ENCODE results near the gene SPTBN2. TPM values are rescaled to one million over a fixed set of nuclear protein-coding genes. Genes with fewer than 3 reads are reported as not detected.

Gene SPTBN2
- total and polyA plus RNA-seq, 2 of the 4 experiments (the other 2 are of a cell fraction), result 0.18 to 0.41 TPM

DNA sequence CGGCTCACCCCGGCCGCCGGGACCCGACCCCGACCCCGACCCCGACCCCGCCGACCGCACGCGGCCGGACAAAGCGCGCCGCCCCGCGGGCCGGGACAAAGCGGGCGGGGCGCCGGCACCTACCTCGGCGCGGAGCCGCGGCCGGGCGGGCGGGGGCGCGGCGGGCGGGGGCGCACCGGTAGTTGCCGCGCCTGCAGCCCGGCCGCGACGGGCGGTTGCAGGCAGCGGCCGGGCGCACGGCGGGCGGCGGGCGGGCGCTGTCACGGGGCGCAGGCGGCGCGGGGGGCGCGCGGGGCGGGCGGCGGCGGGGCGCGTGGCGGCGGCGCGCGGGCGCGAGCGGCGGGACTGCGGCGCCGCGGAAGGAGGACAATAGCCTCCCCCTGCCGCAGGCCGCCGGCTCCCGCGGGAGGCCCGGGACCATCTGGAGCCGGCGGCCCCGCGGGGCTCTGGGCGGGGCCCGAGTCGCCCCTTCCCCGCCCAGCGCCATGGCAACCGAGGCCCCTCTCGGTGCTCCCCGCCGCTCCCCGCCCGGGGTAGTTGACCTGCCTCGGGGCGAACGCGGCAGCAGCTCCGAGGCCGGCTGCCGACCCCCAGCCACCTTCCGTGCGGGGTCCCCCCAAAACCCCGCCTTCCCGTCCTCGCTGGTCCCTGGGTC, 851 bp downstream of the SPTBN2 start:
- no peak overlapping the region for H3K14ac ChIP-seq (replicated peaks; ENCODE audit: low read depth, low read length)
- 0 out of 2 replicates have a peak, but pooled peaks cover 5% of the 10 kb centered on the region for H4K20me1 ChIP-seq (ENCODE audit: insufficient read depth, low read length)
- peak overlapping the region; percentile 58 for H2AK9ac ChIP-seq (replicated peaks; ENCODE audit: low read depth, low read length, poor library complexity)
- H3K23ac ChIP-seq (ENCODE audit: low read depth, low read length), result 0 out of 2 replicates have a peak overlapping the region, but pooled peaks have one; percentile 24
- ATAC-seq (ENCODE audit: low read depth) (peak; percentile 35), DNase-seq (no peak)
- H4K5ac ChIP-seq (ENCODE audit: low read depth, low read length), result no peak overlapping the region
- peak overlapping the region; percentile 63 for H3K4me2 ChIP-seq (ENCODE audit: low read depth, low read length)
- H3K79me1 ChIP-seq (ENCODE audit: low read depth in 1 of 2, low read length in 2 of 2), result no peaks in the 10 kb centered on the region
- CTCF ChIA-PET, result no interaction called here
- H4K8ac ChIP-seq (ENCODE audit: low read depth in 2 of 2, low read length in 2 of 2), result no peak overlapping the region
- no peak overlapping the region for H3K9ac ChIP-seq (ENCODE audit: low read depth, low read length)
- H3K27me3 ChIP-seq (ENCODE audit: control insufficient read depth, insufficient read depth, low read length), result peaks cover 73% of the 10 kb centered on the region
- H3K4me1 ChIP-seq (ENCODE audit: control insufficient read depth, insufficient read depth, low read length), result 0 out of 2 replicates have a peak, but pooled peaks cover 2% of the 10 kb centered on the region
- 0% methylated on average over 23 of the region's 114 CpGs; no CpG with 5 or more reads in 1 of the 2 experiments for WGBS, 2 experiments (ENCODE audit: extremely low coverage in 2 of 2, insufficient read length in 1 of 2)
- no peak overlapping the region for H2AK5ac ChIP-seq (ENCODE audit: low read depth, low read length)
- no peak overlapping the region for H4K91ac ChIP-seq (ENCODE audit: insufficient read depth, low read depth, low read length)
- no peak overlapping the region for H3K4ac ChIP-seq (ENCODE audit: low read depth, low read length)
- no peaks in the 10 kb centered on the region for H3K36me3 ChIP-seq (ENCODE audit: control insufficient read depth, insufficient read depth, low read length)
- H2BK15ac ChIP-seq (ENCODE audit: low read depth, low read length), result no peak overlapping the region
- H3K9me1 ChIP-seq (ENCODE audit: insufficient read depth, low read length), result no peaks in the 10 kb centered on the region; the same call in 1 of the 2 replicates
- H2BK120ac ChIP-seq (ENCODE audit: low read depth, low read length), result no peak overlapping the region
- peak overlapping the region; percentile 39; the same call in 1 of the 2 replicates for H3K4me3 ChIP-seq (ENCODE audit: insufficient read depth, low read depth, low read length)
- in situ Hi-C loops (cut with MboI; ENCODE audit: low sequenced_read_pairs), result no loop called here
- TF ChIP-seq MAFK (IDR thresholded peaks at IDR 0.05; ENCODE audit: low read depth, low read length), result no peak
- no peak for TF ChIP-seq CHD1 (IDR thresholded peaks at IDR 0.05; ENCODE audit: low read depth, low read length)
- TF ChIP-seq SMC3 (IDR thresholded peaks at IDR 0.05; ENCODE audit: low read depth, low read length), result no peak
- TF ChIP-seq RFX5 (IDR thresholded peaks at IDR 0.05; ENCODE audit: low read depth, low read length), result no peak
- no peak for TF ChIP-seq CTCF (conservative IDR thresholded peaks at IDR 0.05; ENCODE audit: low read depth, low read length)
- no peak for TF ChIP-seq USF2 (IDR thresholded peaks at IDR 0.05; ENCODE audit: low read depth, low read length)
- intact Hi-C loops (cut with micrococcal nuclease), result loop anchor here (5.0 kb wide), 1 partner anchor 89 kb away; no protein-coding TSS in a partner anchor
- H3K18ac ChIP-seq (ENCODE audit: low read depth, low read length), result no peak overlapping the region
- POLR2A ChIA-PET (ENCODE audit: unreplicated experiment), result interaction anchor here (0.6 kb wide), 1 partner anchor 384 kb away, joined by 11 read pairs; no protein-coding TSS in a partner anchor
- H3K27ac ChIP-seq (ENCODE audit: insufficient read depth, low read length), result no peak overlapping the region
- no peak overlapping the region for H2BK5ac ChIP-seq (ENCODE audit: low read depth, low read length, poor library complexity, severe bottlenecking)
- dilution Hi-C loops (cut with HindIII; ENCODE audit: low sequenced_read_pairs, unreplicated experiment), result no loop called here
- H2BK20ac ChIP-seq (ENCODE audit: low read depth, low read length), result no peak overlapping the region
- no TSS peak for BruUV-seq (replicated peaks)
- peak overlapping the region; percentile 87 for H2AFZ ChIP-seq (replicated peaks; ENCODE audit: low read length, poor library complexity)
- H3K56ac ChIP-seq (ENCODE audit: extremely low read depth, insufficient read depth, low read length), result no peak overlapping the region
- no peaks in the 10 kb centered on the region for H3K9me3 ChIP-seq (ENCODE audit: control insufficient read depth, insufficient read depth, low read length)
